22Rv1 (cell line): ENCODE results near the gene COL2A1.

ENCODE experiments used
- H3K27ac ChIP-seq: fragments of 450-650 bp; 2 replicates; pipeline ENCODE4 v1.5.1; 2017
- ZFX ChIP-seq: fragments of 450-650 bp; IDR thresholded peaks from 2 replicates; pipeline ENCODE4 v1.6.1; 2017; ENCODE audit warnings: antibody characterized with exemption, borderline replicate concordance
- TF ChIP-seq, protein P1 (sequence below): fragments of 450-650 bp; IDR thresholded peaks from 2 replicates; pipeline ENCODE4 v1.5.1; 2017; ENCODE audit warnings: mild to moderate bottlenecking

The COL2A1 gene

DNA sequence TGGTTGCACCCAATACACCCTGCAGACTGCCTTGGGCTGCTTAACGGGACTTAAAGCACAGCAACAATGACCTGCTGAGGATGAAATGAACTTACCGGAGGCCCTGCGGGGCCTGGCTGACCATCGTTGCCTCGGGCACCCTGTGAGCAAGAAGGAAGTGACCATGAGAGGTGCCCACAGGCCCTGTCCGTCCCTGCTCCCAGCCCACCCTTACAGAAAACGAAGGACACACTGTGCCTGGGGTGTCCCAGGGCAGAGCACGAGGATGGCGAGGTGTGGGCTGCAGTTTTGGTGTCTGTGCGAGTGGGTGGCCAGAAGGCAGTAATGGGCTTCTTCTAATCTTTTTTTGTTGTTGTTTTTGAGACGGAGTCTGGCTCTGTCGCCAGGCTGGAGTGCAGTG lies 14.6 kb downstream of the COL2A1 start:
- H3K27ac ChIP-seq: no peak overlapping the region

GRCh38 chr12:47989023-47989417 lies 15.3 kb downstream of the COL2A1 start:
- TF ChIP-seq ZFX: no peak
- TF ChIP-seq, protein P1, sequence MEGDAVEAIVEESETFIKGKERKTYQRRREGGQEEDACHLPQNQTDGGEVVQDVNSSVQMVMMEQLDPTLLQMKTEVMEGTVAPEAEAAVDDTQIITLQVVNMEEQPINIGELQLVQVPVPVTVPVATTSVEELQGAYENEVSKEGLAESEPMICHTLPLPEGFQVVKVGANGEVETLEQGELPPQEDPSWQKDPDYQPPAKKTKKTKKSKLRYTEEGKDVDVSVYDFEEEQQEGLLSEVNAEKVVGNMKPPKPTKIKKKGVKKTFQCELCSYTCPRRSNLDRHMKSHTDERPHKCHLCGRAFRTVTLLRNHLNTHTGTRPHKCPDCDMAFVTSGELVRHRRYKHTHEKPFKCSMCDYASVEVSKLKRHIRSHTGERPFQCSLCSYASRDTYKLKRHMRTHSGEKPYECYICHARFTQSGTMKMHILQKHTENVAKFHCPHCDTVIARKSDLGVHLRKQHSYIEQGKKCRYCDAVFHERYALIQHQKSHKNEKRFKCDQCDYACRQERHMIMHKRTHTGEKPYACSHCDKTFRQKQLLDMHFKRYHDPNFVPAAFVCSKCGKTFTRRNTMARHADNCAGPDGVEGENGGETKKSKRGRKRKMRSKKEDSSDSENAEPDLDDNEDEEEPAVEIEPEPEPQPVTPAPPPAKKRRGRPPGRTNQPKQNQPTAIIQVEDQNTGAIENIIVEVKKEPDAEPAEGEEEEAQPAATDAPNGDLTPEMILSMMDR: no peak

More for the DNA sequence above, 14.6 kb downstream of the COL2A1 start:
- TF ChIP-seq ZFX: no peak
- TF ChIP-seq, protein P1: no peak

DNA sequence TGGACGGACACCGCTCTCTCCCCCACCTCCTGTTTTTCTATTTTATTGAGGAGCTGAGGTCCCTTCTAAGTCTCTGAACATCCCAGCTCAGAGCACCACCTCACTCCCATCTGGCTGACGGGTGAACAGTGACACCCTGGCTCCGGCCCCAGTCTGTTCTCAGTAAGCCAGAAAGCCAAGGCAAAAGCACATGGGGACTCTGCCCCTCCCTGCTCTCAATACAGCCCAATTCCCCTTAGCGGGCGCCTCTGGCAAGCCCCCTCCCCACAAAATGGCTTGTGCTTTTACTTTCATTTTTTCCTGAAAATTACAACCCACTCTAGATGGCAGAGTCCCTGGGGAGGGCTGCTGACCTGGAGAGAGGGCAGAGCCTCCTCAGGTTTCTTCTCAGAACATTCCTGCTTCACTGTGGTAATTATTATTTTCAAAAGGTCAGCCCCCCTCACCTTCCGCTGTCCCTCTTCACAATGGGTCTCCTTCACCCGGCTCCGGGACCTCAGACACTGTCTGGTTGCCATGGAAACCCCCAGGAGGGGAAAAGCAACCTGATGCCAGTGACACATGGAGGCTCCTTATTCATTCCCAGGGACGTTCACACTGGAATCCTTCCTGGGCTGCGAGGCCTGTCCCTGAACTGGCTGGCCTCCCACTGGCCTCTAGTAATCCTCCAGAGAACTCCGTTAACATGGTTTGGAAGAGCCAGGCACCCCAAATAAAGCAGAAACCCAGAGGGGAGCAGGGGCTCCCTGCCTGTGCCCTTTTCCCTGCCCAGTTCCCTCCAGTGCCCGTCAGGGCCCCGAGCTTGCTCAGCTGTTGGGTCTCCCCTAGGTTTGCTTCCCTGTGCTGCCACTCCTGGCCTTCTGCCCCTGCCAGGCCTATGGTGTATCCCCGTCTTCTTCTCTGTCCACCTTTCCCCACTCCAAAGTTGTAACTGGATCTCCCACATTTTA lies 15.9 kb downstream of the COL2A1 start:
- no peak overlapping the region for H3K27ac ChIP-seq
- TF ChIP-seq ZFX: no peak
- TF ChIP-seq, protein P1: no peak

More at GRCh38 chr12:47989023-47989417, 15.3 kb downstream of the COL2A1 start:
- no peak overlapping the region for H3K27ac ChIP-seq

- TF ChIP-seq, protein P1: no peak
- no peak for TF ChIP-seq ZFX
- H3K27ac ChIP-seq: no peak overlapping the region
These were observed 16.7 kb downstream of the COL2A1 start for GRCh38 chr12:47987411-47988072.

DNA sequence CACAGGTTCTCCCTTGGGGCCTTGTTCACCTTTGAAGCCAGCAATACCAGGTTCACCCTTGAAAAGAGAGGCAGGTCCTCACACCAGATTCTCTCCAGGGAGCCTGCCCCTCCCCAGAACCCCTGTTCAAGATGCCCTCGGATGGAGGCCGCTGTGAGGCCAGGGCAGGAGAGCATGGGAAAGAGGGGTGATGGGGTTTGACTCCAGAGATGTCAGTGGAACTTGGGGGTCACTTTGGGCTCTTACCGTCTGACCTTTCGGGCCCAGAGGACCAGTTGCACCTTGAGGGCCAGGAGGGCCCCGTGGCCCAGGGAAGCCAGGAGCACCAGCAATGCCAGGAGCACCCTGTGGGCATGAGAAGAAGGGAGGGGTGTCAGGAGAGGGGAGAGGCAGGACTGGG lies 17.4 kb downstream of the COL2A1 start:
- no peak for TF ChIP-seq ZFX
- TF ChIP-seq, protein P1: no peak
- no peak overlapping the region for H3K27ac ChIP-seq

DNA sequence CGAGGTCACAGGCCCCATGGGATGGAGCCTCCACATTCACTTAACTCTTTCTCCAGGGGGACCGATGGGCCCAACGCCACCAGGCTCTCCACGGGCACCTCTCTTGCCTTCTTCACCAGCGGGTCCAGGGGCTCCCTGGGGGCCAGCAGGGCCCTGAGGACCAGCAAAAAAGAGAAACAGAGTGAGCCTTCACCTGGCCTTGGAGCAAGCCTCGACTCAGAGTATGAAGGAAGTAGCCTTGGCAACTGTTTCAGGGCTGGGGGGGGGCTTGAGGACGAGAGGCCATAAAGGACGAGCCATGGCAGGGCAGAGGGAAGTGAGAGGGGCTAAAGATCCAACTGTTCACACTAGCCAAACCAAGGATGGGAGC lies 18.0 kb downstream of the COL2A1 start:
- TF ChIP-seq, protein P1: no peak
- TF ChIP-seq ZFX: no peak
- no peak overlapping the region for H3K27ac ChIP-seq
